Activated T-cell treated with anti-CD3 and anti-CD28 coated beads, Interleukin-2, amount 50 U/mL, for 72 hours (primary cell): ENCODE measurements around the gene PDXK. TPM values are rescaled to one million over a fixed set of nuclear protein-coding genes. Genes with fewer than 3 reads are reported as not detected.

Source experiments
- ATAC-seq, 2 donors: fragments of 150-1000 bp; cut with Tn5 transposase; replicated peaks in 1 of 2; 2 replicates each; pipeline ENCODE4 v1.10.0; 2021; ENCODE audit warnings: moderate library complexity in 2 of 2, mild to moderate bottlenecking in 1 of 2
- DNase-seq, 2 donors: peaks; one replicate each; pipeline ENCODE4 v3.0.0; 2021 to 2022; ENCODE audit warnings: mixed read lengths in 1 of 2
- H3K27ac Mint-ChIP-seq: one replicate; pipeline ENCODE4 v1.8.0; 2022; ENCODE audit warnings: mild to moderate bottlenecking, moderate library complexity, mixed read lengths
- H3K27me3 Mint-ChIP-seq: one replicate; pipeline ENCODE4 v1.8.0; 2022; ENCODE audit warnings: low read depth, mixed read lengths
- H3K36me3 Mint-ChIP-seq, 2 donors: one replicate each; pipeline ENCODE4 v1.8.0; 2022; ENCODE audit warnings: mixed read lengths in 2 of 2, mild to moderate bottlenecking in 1 of 2; ENCODE audit not compliant: insufficient read depth in 2 of 2
- H3K4me1 Mint-ChIP-seq: one replicate; pipeline ENCODE4 v1.8.0; 2022; ENCODE audit warnings: low read depth, mixed read lengths
- H3K4me3 Mint-ChIP-seq, 2 donors: one replicate each; pipeline ENCODE4 v1.8.0; 2022; ENCODE audit warnings: mild to moderate bottlenecking in 2 of 2, mixed read lengths in 2 of 2, moderate library complexity in 2 of 2
- H3K9me3 Mint-ChIP-seq, 2 donors: one replicate each; pipeline ENCODE4 v1.8.0; 2022; ENCODE audit warnings: mixed read lengths in 2 of 2
- total RNA-seq, 2 donors: library from RNA; stranded (reverse); gene quantifications; one replicate each; pipeline ENCODE4 v1.2.3, GENCODE V29; 2022

PDXK gene
- total RNA-seq, 2 donors from 2014 or later, result 87.9 to 99.5 TPM

- Mint-ChIP-seq H3K36me3 (no peaks in the 10 kb centered on the region), H3K27ac (peak overlapping the region; percentile 74), H3K4me1 (peaks cover 61% of the 10 kb centered on the region), H3K27me3 (no peaks in the 10 kb centered on the region), H3K4me3 (peak overlapping the region; percentile 65 to 69), H3K9me3 (no peaks in the 10 kb centered on the region)
- DNase-seq (peak in 1 of 2 donors; percentile 17), ATAC-seq (peak; percentile 63 to 73)
Observed at GRCh38 chr21:43782431-43783097, 63.6 kb downstream of the PDXK start.

GRCh38 chr21:43783098-43783700 lies 64.3 kb downstream of the PDXK start:
- ATAC-seq, result peak in 1 of 2 donors; percentile 53
- Mint-ChIP-seq H3K4me3 (peak overlapping the region; percentile 65 to 69), H3K4me1 (peaks cover 56% of the 10 kb centered on the region), H3K9me3 (no peaks in the 10 kb centered on the region), H3K27me3 (no peaks in the 10 kb centered on the region), H3K27ac (peak overlapping the region; percentile 74), H3K36me3 (no peaks in the 10 kb centered on the region)
- peak in 1 of 2 donors; percentile 12 for DNase-seq

DNA sequence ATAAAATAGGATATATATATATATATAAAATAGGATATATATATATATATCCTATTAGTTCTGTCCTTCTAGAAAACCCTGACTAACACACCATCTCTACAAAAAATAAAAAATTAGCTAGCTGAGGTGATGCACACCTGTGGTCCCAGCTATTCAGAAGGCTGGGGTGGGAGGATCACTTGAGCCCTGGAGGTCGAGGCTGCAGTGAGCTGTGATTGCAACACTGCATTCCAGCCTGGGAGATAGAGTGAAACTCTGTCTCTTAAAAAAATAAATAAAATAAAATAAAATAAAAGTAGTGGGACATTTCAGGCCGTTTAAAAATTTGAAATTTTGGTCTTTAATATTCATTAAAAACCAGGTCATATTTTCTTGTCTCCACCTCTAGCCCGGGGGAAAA lies 66.2 kb downstream of the PDXK start:
- Mint-ChIP-seq H3K4me1 (peaks cover 42% of the 10 kb centered on the region), H3K4me3 (no peak overlapping the region), H3K27ac (no peak overlapping the region), H3K9me3 (no peaks in the 10 kb centered on the region), H3K36me3 (peaks cover 0 to 1% of the 10 kb centered on the region in 2 donors), H3K27me3 (no peaks in the 10 kb centered on the region)
- DNase-seq, result no peak
- ATAC-seq, result no peak

GRCh38 chr21:43786300-43786806 lies 67.4 kb downstream of the PDXK start:
- ATAC-seq (no peak), DNase-seq (no peak)
- peaks cover 47% of the 10 kb centered on the region for H3K4me1 Mint-ChIP-seq
- H3K36me3 Mint-ChIP-seq, result peaks cover 1 to 2% of the 10 kb centered on the region in 2 donors
- H3K27ac Mint-ChIP-seq, result no peak overlapping the region
- no peaks in the 10 kb centered on the region for H3K9me3 Mint-ChIP-seq
- no peak overlapping the region for H3K4me3 Mint-ChIP-seq
- no peaks in the 10 kb centered on the region for H3K27me3 Mint-ChIP-seq

DNA sequence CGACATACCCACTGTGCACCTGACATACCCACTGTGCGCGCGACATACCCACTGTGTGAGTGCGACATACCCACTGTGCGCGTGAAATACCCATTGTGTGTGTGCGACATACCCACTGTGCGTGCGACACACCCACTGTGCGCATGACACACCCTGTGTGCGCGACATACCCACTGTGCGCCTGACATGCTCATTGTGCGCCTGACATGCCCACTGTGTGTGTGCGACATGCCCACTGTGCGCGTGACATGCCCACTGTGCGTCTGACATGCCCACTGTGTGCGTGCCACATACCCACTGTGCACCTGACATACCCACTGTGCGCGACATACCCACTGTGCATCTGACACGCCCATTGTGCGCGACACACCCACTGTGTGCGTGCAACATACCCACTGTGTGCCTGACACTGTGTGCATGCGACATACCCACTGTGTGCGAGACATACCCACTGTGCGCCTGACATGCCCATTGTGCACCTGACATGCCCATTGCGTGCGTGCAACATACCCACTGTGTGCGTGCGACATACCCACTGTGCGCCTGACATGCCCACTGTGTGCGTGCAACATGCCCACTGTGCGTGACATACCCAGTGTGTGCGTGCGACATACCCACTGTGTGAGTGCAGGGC lies 68.0 kb downstream of the PDXK start:
- no peak for ATAC-seq
- Mint-ChIP-seq H3K36me3 (peaks cover 1 to 5% of the 10 kb centered on the region in 2 donors), H3K4me3 (no peak overlapping the region), H3K9me3 (no peaks in the 10 kb centered on the region), H3K27me3 (no peaks in the 10 kb centered on the region), H3K27ac (no peak overlapping the region), H3K4me1 (peaks cover 45% of the 10 kb centered on the region)
- DNase-seq, result no peak

GRCh38 chr21:43789276-43790009 lies 70.5 kb downstream of the PDXK start, which contains the start of gene RRP1:
RRP1 (plus strand) TSS chr21:43789577; CDS start chr21:43789630, 53 bp downstream.
- Mint-ChIP-seq H3K27me3 (no peaks in the 10 kb centered on the region), H3K9me3 (no peaks in the 10 kb centered on the region), H3K4me3 (peak within 1 kb of the TSS; percentile 90 to 96), H3K36me3 (peaks cover 4 to 18% of the 10 kb centered on the region in 2 donors), H3K27ac (peak within 1 kb of the TSS; percentile 91), H3K4me1 (peaks cover 28% of the 10 kb centered on the region)
- peak; percentile 94 to 98 for DNase-seq
- peak; percentile 90 for ATAC-seq

GRCh38 chr21:43790010-43790524 lies 71.1 kb downstream of the PDXK start:
- DNase-seq (no peak), ATAC-seq (no peak)
- Mint-ChIP-seq H3K36me3 (peaks cover 4 to 20% of the 10 kb centered on the region in 2 donors), H3K9me3 (no peaks in the 10 kb centered on the region), H3K27me3 (no peaks in the 10 kb centered on the region), H3K4me3 (peak overlapping the region; percentile 90 to 96), H3K27ac (peak overlapping the region; percentile 71), H3K4me1 (peaks cover 27% of the 10 kb centered on the region)

DNA sequence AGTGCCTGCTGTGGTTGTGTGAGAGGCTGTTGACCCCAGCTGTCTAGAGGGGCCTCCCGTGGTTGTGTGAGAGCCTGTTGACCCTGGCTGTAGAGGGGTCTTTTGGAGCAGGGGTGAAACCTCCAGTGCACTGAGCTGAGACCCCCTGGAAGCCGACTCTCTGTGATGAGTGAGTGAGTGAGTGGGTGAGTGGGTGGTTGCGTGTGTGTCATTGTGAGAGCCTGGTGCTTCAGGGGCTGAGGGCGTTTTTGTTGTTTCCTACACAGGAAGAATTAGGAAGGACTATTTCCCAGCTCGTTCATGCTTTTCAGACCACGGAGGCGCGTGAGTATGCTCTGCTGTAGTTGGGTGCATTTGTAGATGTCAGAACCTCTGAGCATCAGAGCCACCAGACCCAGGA lies 73.5 kb downstream of the PDXK start:
- no peak for DNase-seq

DNA sequence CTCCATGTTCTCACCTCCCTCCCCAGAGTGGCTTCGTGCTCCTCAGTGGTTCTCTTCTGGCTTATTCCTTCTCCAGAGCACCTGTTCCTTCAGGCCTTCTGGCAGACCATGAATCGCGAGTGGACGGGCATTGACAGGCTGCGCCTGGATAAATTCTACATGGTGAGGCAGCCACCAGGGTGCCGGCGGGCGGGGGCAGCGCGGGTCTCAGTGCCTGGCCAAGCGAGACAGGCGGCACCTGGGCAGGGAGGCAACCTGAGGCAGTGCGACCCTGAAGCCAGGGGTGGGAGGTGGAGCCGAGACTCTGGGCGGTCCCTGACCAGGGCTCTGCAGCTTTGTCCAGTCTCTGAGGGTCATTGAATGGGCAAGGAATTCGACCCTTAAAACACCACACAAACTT lies 74.3 kb downstream of the PDXK start:
- DNase-seq, result no peak
- ATAC-seq, result no peak
- H3K27me3 Mint-ChIP-seq, result no peaks in the 10 kb centered on the region
- peak overlapping the region; percentile 63 for H3K27ac Mint-ChIP-seq
- H3K36me3 Mint-ChIP-seq, result peaks cover 7 to 26% of the 10 kb centered on the region in 2 donors
- H3K4me1 Mint-ChIP-seq, result peaks cover 27% of the 10 kb centered on the region
- H3K9me3 Mint-ChIP-seq, result no peaks in the 10 kb centered on the region
- no peak overlapping the region for H3K4me3 Mint-ChIP-seq

More for the DNA sequence above, 73.5 kb downstream of the PDXK start:
- Mint-ChIP-seq H3K36me3 (peaks cover 7 to 25% of the 10 kb centered on the region in 2 donors), H3K27me3 (no peaks in the 10 kb centered on the region), H3K4me1 (peaks cover 27% of the 10 kb centered on the region), H3K27ac (peak overlapping the region; percentile 63), H3K4me3 (peak overlapping the region; percentile 59 to 62), H3K9me3 (no peaks in the 10 kb centered on the region)
- no peak for ATAC-seq

- peaks cover 27% of the 10 kb centered on the region for H3K4me1 Mint-ChIP-seq
- H3K4me3 Mint-ChIP-seq, result no peak overlapping the region
- DNase-seq, result no peak
- no peaks in the 10 kb centered on the region for H3K27me3 Mint-ChIP-seq
- H3K36me3 Mint-ChIP-seq, result peaks cover 7 to 31% of the 10 kb centered on the region in 2 donors
- no peak for ATAC-seq
- H3K9me3 Mint-ChIP-seq, result no peaks in the 10 kb centered on the region
- H3K27ac Mint-ChIP-seq, result no peak overlapping the region
Observed at GRCh38 chr21:43794311-43794710, 75.4 kb downstream of the PDXK start.

DNA sequence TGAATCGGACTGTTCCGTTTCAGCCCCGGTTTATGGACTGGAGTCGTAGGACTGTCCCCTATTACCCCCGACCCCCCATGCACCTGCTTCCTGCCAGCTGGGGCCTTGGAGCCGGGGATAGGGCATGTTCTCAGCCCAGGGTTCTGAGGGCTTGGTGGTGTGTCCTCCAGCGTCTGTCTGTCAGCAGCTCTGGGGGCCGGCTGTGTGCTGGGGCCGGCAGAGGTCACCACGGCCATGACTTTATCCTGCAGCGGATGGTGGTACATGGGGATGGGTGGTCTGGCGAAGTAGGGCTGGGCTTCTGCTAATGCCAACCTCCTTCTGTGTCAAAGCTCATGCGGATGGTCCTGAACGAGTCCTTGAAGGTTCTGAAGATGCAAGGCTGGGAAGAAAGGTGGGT lies 75.9 kb downstream of the PDXK start:
- Mint-ChIP-seq H3K27me3 (no peaks in the 10 kb centered on the region), H3K27ac (no peak overlapping the region), H3K4me1 (peaks cover 26% of the 10 kb centered on the region), H3K36me3 (peaks cover 7 to 31% of the 10 kb centered on the region in 2 donors), H3K9me3 (no peaks in the 10 kb centered on the region), H3K4me3 (no peak overlapping the region)
- ATAC-seq, result no peak
- DNase-seq, result no peak

DNA sequence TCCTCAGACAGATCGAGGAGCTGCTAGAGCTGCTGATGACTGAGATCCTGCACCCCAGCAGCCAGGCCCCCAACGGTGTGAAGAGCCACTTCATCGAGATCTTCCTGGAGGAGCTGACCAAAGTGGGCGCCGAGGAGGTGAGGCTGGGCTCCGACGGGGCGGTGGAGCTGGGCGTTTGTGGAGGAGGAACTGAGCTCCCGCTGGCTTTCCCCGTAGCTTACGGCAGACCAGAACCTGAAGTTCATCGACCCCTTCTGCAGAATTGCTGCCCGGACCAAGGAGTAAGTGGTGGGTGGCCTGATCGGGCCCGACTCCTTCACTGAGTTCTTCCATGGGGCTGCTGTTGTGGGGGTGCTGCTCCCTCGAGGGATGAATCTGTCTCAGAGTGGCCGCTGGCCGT lies 78.5 kb downstream of the PDXK start:
- Mint-ChIP-seq H3K27ac (no peak overlapping the region), H3K9me3 (no peaks in the 10 kb centered on the region), H3K4me3 (no peak overlapping the region), H3K4me1 (peaks cover 3% of the 10 kb centered on the region), H3K36me3 (peaks cover 4 to 36% of the 10 kb centered on the region in 2 donors), H3K27me3 (no peaks in the 10 kb centered on the region)
- ATAC-seq, result no peak
- DNase-seq, result no peak
